K562 (cell line): ENCODE data around the gene YOD1. TPM values are rescaled to one million over a fixed set of nuclear protein-coding genes. Genes with fewer than 3 reads are reported as not detected.

Experiments used
- ATAC-seq: fragments of 200-7000 bp; cut with Tn5 transposase; 3 replicates; pipeline ENCODE4 v1.9.1; 2020; ENCODE audit warnings: moderate library complexity
- BruUV-seq: library from RNA; stranded (reverse); fragments of 400-500 nt; replicated peaks from 2 replicates; lab custom pipeline; 2021; lab: Mats Ljungman, UMichigan
- CTCF ChIA-PET: fragments of 300-600 bp; formaldehyde crosslinking; extraction: SDS; loops from one replicate; lab custom pipeline; 2021; ENCODE audit warnings: low intra/inter-chr PET ratio; lab: Yijun Ruan, JAX
- POLR2A ChIA-PET: fragments of 300-600, 350-650 bp; sonication (Branson Sonifier 250); formaldehyde crosslinking; extraction: SDS; loops from one replicate; lab custom pipeline; 2021; ENCODE audit warnings: antibody characterized with exemption, inconsistent platforms; lab: Yijun Ruan, JAX
- DNase-seq, 4 experiments: peaks; one replicate each; pipeline versions ENCODE4 v3.0.0 to v3.0.0-alpha.2; 2011 to 2018; ENCODE audit warnings: low spot score in 3 of 4, mixed read lengths in 3 of 4; ENCODE audit errors: extremely low read depth in 1 of 4
- FAIRE-seq: peaks from 2 replicates; lab custom pipeline; 2011; peaks lifted over from hg19 to GRCh38; lab: Jason Lieb, UNC
- H2AFZ ChIP-seq: 2 replicates; pipeline ENCODE4 v1.6.0; 2011; ENCODE audit warnings: low read depth, low read length, control low read depth, inconsistent platforms
- H3K27ac ChIP-seq: fragments of 200-600 bp; 3 replicates; pipeline ENCODE4 v1.8.0; 2011; ENCODE audit warnings: low read depth, mild to moderate bottlenecking, control low read depth, inconsistent platforms, low read length, moderate library complexity, mixed read lengths; ENCODE audit errors: extremely low read depth
- H3K27me3 ChIP-seq, 2 experiments: fragments of 300-600 bp in 1 of 2; 2 replicates in 1 of 2; 3 replicates in 1 of 2; pipeline versions ENCODE4 v1.6.0 to v1.8.0; 2011; ENCODE audit warnings: inconsistent platforms in 2 of 2, low read length in 2 of 2, mild to moderate bottlenecking in 1 of 2, mixed read lengths in 1 of 2, moderate library complexity in 1 of 2; ENCODE audit not compliant: control insufficient read depth in 2 of 2, insufficient read depth in 2 of 2
- H3K36me3 ChIP-seq: fragments of 300-600 bp; 3 replicates; pipeline ENCODE4 v1.8.0; 2011; ENCODE audit warnings: mild to moderate bottlenecking, low read length, inconsistent platforms; ENCODE audit not compliant: control insufficient read depth, insufficient read depth
- H3K4me1 ChIP-seq, 2 experiments: fragments of 200-600 bp in 1 of 2; replicated peaks in 1 of 2; 2 replicates in 1 of 2; 3 replicates in 1 of 2; pipeline versions ENCODE4 v1.5.1 to v1.8.0; 2011; ENCODE audit warnings: inconsistent platforms in 2 of 2, low read length in 2 of 2, mild to moderate bottlenecking in 1 of 2, mixed read lengths in 1 of 2, moderate library complexity in 1 of 2; ENCODE audit not compliant: control insufficient read depth in 2 of 2, insufficient read depth in 2 of 2
- H3K4me2 ChIP-seq: 2 replicates; pipeline ENCODE4 v1.6.1; 2011; ENCODE audit warnings: low read length, control low read depth, inconsistent platforms, mixed read lengths; ENCODE audit not compliant: insufficient read depth
- H3K4me3 ChIP-seq: fragments of 200-600 bp; sonication (generic), shearing (Covaris generic); 2 replicates; pipeline ENCODE4 v1.5.1; 2016; ENCODE audit warnings: control low read depth, inconsistent platforms
- H3K79me2 ChIP-seq: fragments of 200-600 bp; 3 replicates; pipeline ENCODE4 v1.8.0; 2011; ENCODE audit warnings: low read length, inconsistent platforms; ENCODE audit not compliant: control insufficient read depth, insufficient read depth
- H3K9ac ChIP-seq, 2 experiments: 2 replicates each; pipeline versions ENCODE4 v1.6.0 to v1.6.1; 2011; ENCODE audit warnings: low read depth in 2 of 2, low read length in 2 of 2, control low read depth in 1 of 2, inconsistent platforms in 1 of 2, mild to moderate bottlenecking in 1 of 2, mixed read lengths in 1 of 2; ENCODE audit not compliant: insufficient read depth in 1 of 2
- H3K9me1 ChIP-seq: one replicate; pipeline ENCODE4 v1.6.0; 2011; ENCODE audit warnings: inconsistent platforms, mild to moderate bottlenecking, low read length, moderate library complexity; ENCODE audit not compliant: control insufficient read depth, insufficient read depth
- H3K9me3 ChIP-seq: replicated peaks from 2 replicates; pipeline ENCODE4 v1.5.1; 2011; ENCODE audit warnings: low read depth, low read length, inconsistent platforms; ENCODE audit not compliant: control insufficient read depth, insufficient read depth
- H4K20me1 ChIP-seq: replicated peaks from 2 replicates; pipeline ENCODE4 v1.6.1; 2011; ENCODE audit warnings: low read length, inconsistent platforms, mixed read lengths; ENCODE audit not compliant: control insufficient read depth, insufficient read depth
- CREBBP ChIP-seq: IDR thresholded peaks from one replicate; pipeline ENCODE4 v1.6.1; 2012; ENCODE audit warnings: low read depth, mild to moderate bottlenecking, control low read depth, inconsistent platforms, low read length
- ETV5 ChIP-seq: sonication (generic); formaldehyde crosslinking; IDR thresholded peaks from 2 replicates; pipeline ENCODE4 v1.4.0; 2020; ENCODE audit warnings: low read depth, mild to moderate bottlenecking, missing genetic modification reagents
- ILF3 ChIP-seq: fragments of 450-650 bp; IDR thresholded peaks from 2 replicates; pipeline ENCODE4 v1.6.1; 2018; ENCODE audit warnings: antibody characterized with exemption, mild to moderate bottlenecking, moderate library complexity, borderline replicate concordance
- SMAD4 ChIP-seq: fragments of 250-450 bp; sonication (Bioruptor Pico); conservative IDR thresholded peaks from 2 replicates; pipeline ENCODE4 v1.8.0; 2021; ENCODE audit warnings: inconsistent platforms, mild to moderate bottlenecking, moderate library complexity
- WGBS: fragments of 100-300 bp; shearing (Covaris generic); methylation state at CpG from one replicate; pipeline ENCODE4 v1.1.6; 2016; ENCODE audit warnings: low coverage, mixed read lengths; ENCODE audit not compliant: insufficient coverage; ENCODE audit errors: missing lambda C conversion rate; 5-methylcytosine and 5-hydroxymethylcytosine counted together
- in situ Hi-C: fragments of 300-500 bp; cut with MboI; formaldehyde crosslinking; loops from 4 replicates; pipeline ENCODE4 v1.15.0; 2018; ENCODE audit warnings: inconsistent platforms, mixed read lengths
- intact Hi-C: fragments of 100-400 bp; cut with micrococcal nuclease; formaldehyde crosslinking; loops from 2 replicates; pipeline ENCODE4 v1.14.2; 2022
- polyA plus RNA-seq, 8 experiments: library from polyadenylated mRNA; depleted of rRNA in 4 of 8; stranded (reverse) in 5 of 8; unstranded in 3 of 8; fragments of >200 nt; fragmentation: Nextera tagmentation in 2 of 8; fragmentation: Illumina TruSeq in 1 of 8; extraction: Ambion mirVana in 2 of 8; extraction: Trizol in 1 of 8; gene quantifications; 2 replicates each; pipeline versions ENCODE4 v1.2.1 to v1.2.3, GENCODE V29; 2011 to 2014; ENCODE audit warnings: inconsistent platforms in 1 of 8, missing spikeins in 1 of 8
- total RNA-seq, 7 experiments: library from RNA; depleted of rRNA in 6 of 7; stranded (reverse); fragments of >200 nt in 6 of 7; fragmentation: Illumina TruSeq in 2 of 7; extraction: Trizol in 2 of 7; gene quantifications; 2 replicates each; pipeline versions ENCODE4 v1.2.1 to v1.2.3, GENCODE V29; 2011 to 2021; ENCODE audit warnings: low replicate concordance in 1 of 7
- TF ChIP-seq, protein P1 (sequence below): fragments of 250-450 bp; sonication (Bioruptor Pico); IDR thresholded peaks from 2 replicates; pipeline ENCODE4 v1.4.0; 2020; ENCODE audit warnings: mild to moderate bottlenecking, moderate library complexity
- TF ChIP-seq, protein P2 (sequence below): fragments of 200-800 bp; sonication (Bioruptor generic); IDR thresholded peaks from 2 replicates; pipeline ENCODE4 v1.6.1; 2017; ENCODE audit warnings: missing genetic modification characterization, missing compliant biosample characterization
- TF ChIP-seq, protein P3 (sequence below): fragments of 450-650 bp; IDR thresholded peaks from 2 replicates; pipeline ENCODE4 v1.6.1; 2016; ENCODE audit warnings: antibody characterized with exemption

Gene YOD1
- total and polyA plus RNA-seq, 9 of the 15 experiments (the other 6 are each of a cell fraction or from before 2014, with no cell fraction given), result 18.2 to 78.1 (median 46.9) TPM

DNA sequence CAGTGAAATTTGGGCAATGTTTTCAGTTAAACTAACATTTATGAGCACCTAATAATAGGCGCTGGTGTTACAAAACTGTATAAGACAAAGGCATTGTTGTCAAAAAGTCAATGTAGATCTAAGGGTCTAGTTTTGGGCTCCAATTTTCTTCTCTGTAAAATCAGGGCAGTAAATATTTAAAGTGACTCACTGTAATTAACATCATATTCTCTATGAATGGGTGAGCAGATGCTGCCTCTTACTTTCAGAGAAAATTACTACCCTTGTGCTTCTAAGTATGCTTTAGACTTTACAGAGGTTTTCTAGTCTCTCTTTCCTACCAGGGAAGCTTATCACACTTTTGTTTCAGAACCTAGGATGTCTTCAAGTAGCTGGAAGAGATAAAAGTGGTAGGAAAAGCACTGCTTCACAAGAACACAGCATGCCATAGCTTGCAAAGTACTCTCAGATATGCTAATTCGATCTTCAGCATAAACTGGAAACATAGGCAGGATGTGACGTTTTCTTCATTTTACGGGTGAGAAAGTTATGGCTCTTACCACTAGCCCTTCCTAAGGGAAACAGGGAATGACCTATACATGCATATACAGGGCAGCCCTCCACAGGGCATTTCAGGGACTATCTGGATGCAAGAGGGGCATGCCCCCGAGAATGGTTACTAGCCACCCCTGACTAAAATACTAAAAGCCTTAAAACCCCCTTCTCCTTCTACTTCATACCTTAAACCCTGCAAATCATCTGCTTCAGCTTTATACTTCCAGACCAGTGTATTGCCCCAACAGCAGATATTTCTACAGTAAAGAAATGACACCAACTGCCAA is 21.1 kb downstream of the YOD1 start:
- POLR2A ChIA-PET, result interaction anchor here (0.7 to 9.0 kb wide), 8 partner anchors 9 to 216 kb away, joined by 3 to 104 read pairs (median 8); partner anchors contain the start of genes PFKFB2 and YOD1
- peaks cover 17 to 91% of the 10 kb centered on the region in 2 experiments for H3K4me1 ChIP-seq
- 20% methylated on average over 5 of the region's 5 CpGs for WGBS
- peak overlapping the region in 1 of 2 experiments; percentile 15; a peak in 2 of 4 replicates for H3K9ac ChIP-seq
- intact Hi-C loops, result no loop called here
- in situ Hi-C loops, result no loop called here
- peak overlapping the region; percentile 35 for H3K27ac ChIP-seq
- no peaks in the 10 kb centered on the region for H3K27me3 ChIP-seq
- peak in 1 of 4 experiments; percentile 48 for DNase-seq
- no TSS peak for BruUV-seq
- no peak for FAIRE-seq
- H3K4me2 ChIP-seq, result peak overlapping the region; percentile 59
- no peaks in the 10 kb centered on the region for H3K9me3 ChIP-seq
- peaks cover 12% of the 10 kb centered on the region; the same call in 2 of the 3 replicates for H3K79me2 ChIP-seq
- H3K9me1 ChIP-seq, result no peaks in the 10 kb centered on the region
- ATAC-seq, result no peak; the same call in 2 of the 3 replicates
- H2AFZ ChIP-seq, result peak overlapping the region; percentile 61
- no peak overlapping the region for H3K4me3 ChIP-seq
- CTCF ChIA-PET, result no interaction called here
- H4K20me1 ChIP-seq, result no peaks in the 10 kb centered on the region
- H3K36me3 ChIP-seq, result no peaks in the 10 kb centered on the region
- TF ChIP-seq, protein P1, sequence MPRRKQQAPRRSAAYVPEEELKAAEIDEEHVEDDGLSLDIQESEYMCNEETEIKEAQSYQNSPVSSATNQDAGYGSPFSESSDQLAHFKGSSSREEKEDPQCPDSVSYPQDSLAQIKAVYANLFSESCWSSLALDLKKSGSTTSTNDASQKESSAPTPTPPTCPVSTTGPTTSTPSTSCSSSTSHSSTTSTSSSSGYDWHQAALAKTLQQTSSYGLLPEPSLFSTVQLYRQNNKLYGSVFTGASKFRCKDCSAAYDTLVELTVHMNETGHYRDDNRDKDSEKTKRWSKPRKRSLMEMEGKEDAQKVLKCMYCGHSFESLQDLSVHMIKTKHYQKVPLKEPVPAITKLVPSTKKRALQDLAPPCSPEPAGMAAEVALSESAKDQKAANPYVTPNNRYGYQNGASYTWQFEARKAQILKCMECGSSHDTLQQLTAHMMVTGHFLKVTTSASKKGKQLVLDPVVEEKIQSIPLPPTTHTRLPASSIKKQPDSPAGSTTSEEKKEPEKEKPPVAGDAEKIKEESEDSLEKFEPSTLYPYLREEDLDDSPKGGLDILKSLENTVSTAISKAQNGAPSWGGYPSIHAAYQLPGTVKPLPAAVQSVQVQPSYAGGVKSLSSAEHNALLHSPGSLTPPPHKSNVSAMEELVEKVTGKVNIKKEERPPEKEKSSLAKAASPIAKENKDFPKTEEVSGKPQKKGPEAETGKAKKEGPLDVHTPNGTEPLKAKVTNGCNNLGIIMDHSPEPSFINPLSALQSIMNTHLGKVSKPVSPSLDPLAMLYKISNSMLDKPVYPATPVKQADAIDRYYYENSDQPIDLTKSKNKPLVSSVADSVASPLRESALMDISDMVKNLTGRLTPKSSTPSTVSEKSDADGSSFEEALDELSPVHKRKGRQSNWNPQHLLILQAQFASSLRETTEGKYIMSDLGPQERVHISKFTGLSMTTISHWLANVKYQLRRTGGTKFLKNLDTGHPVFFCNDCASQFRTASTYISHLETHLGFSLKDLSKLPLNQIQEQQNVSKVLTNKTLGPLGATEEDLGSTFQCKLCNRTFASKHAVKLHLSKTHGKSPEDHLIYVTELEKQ, result no peak
- TF ChIP-seq ILF3 (no peak), CREBBP (no peak), SMAD4 (no peak), ETV5 (CRISPR knock-in tag) (no peak)
- TF ChIP-seq, protein P2, sequence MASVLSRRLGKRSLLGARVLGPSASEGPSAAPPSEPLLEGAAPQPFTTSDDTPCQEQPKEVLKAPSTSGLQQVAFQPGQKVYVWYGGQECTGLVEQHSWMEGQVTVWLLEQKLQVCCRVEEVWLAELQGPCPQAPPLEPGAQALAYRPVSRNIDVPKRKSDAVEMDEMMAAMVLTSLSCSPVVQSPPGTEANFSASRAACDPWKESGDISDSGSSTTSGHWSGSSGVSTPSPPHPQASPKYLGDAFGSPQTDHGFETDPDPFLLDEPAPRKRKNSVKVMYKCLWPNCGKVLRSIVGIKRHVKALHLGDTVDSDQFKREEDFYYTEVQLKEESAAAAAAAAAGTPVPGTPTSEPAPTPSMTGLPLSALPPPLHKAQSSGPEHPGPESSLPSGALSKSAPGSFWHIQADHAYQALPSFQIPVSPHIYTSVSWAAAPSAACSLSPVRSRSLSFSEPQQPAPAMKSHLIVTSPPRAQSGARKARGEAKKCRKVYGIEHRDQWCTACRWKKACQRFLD (CRISPR knock-in tag), result no peak
- TF ChIP-seq, protein P3, sequence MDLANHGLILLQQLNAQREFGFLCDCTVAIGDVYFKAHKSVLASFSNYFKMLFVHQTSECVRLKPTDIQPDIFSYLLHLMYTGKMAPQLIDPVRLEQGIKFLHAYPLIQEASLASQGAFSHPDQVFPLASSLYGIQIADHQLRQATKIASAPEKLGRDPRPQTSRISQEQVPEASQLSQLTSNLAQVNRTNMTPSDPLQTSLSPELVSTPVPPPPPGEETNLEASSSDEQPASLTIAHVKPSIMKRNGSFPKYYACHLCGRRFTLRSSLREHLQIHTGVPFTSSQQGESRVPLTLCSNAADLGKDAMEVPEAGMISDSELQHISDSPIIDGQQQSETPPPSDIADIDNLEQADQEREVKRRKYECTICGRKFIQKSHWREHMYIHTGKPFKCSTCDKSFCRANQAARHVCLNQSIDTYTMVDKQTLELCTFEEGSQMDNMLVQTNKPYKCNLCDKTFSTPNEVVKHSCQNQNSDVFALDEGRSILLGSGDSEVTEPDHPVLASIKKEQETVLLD, result no peak
